NCI-H2107 treated with DMSO at 0.1 percent for 48 hours (cell line): ENCODE data around the gene RASGRP3.

Experiments
- DNase-seq: peaks from one replicate; lab custom pipeline; 2025; ENCODE audit not compliant: unreplicated experiment; lab: John Stamatoyannopoulos, UW

Gene RASGRP3

GRCh38 chr2:33518929-33519328 lies 42.5 kb downstream of the RASGRP3 start:
- no peak for DNase-seq

DNA sequence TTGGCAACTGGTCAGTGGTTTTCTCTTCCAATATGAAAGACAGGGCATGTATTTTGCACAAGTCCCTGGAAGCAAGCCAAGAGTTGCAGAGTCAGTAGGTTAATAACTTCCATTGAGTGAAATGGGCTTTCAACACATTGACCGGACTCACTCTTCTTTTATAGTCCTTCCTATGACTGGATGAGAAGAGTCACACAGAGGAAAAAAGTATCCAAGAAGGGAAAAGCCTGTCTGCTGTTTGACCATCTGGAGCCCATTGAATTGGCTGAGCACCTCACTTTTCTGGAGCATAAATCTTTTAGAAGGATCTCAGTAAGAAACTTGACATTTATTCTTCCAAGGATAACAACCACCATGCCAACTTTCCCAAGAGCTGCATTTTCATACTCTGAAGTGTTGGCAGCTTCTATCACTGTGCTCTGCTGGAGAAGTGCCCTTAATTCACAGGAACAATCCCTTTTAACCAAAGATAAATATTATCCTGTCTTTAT lies 45.4 kb downstream of the RASGRP3 start:
- DNase-seq: no peak

GRCh38 chr2:33522576-33522975 lies 46.1 kb downstream of the RASGRP3 start:
- no peak for DNase-seq

- DNase-seq: no peak
Observed at GRCh38 chr2:33525666-33526065, 49.2 kb downstream of the RASGRP3 start.

- DNase-seq: no peak
Observed at GRCh38 chr2:33526132-33526531, 49.7 kb downstream of the RASGRP3 start.

GRCh38 chr2:33526921-33527320 lies 50.5 kb downstream of the RASGRP3 start:
- DNase-seq: no peak

DNA sequence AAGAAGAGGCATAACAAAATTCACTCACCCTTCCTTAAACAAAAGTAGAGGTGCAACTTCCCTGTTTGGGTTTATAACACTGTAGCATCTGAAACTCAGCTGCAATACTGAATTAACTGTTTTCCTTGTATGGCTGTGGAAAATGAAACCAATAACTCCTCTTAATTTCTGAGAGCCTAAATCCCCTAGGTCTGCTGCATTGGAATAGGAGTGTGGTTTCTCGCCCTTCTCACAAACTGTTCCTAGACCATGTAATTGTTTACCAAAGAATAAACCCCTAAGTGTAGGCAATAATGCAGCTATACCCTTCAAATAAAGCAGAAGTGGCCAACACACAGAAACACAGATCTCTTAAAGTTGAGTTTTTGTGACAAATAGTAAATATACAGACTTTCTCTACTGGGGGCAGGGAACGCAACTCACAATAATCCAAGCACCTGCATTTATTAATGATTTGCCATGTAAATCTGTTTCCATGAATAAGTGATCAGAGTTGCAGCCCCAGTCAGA lies 52.0 kb downstream of the RASGRP3 start:
- no peak for DNase-seq

GRCh38 chr2:33529771-33530481 lies 53.5 kb downstream of the RASGRP3 start:
- DNase-seq: no peak

DNA sequence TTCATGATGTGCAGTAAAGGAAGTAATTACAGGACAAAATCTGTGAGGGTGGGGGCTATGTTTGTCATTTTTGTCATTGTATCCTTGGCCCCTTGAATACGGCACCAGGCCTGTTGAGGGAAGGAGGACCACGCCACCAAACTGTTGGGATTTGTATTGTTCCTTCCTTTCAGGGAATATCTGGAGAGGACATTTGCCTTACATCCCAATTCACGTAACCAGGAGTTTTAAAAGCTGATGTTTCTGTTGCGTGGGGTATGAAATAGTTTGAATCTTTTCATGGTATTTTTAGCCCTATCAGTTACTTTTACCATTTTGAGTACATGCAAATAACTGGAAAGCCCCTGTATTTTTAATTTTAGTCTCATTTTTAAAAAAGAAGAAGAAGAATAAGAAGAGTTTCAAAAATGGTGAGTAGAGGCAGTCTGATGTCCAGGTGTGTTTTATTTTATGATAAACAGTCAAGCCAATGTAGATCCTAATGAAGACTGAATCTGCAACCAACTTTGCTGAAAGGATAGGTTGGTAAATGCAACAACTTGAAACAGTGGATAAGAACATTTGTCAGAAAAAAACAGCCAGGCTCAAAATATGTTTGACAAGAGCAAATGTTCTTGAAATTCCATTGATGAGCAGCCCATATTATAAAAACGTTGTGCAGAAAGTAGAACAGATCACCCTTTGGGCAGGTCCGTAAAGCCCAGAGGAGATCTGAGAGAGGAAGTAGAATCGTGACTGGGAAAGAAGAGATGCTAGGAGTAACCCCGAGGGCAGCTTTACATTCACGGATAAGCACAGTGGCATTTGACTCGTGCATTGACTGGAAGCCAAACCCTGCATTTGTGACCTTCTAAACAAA lies 54.5 kb downstream of the RASGRP3 start:
- no peak for DNase-seq

DNA sequence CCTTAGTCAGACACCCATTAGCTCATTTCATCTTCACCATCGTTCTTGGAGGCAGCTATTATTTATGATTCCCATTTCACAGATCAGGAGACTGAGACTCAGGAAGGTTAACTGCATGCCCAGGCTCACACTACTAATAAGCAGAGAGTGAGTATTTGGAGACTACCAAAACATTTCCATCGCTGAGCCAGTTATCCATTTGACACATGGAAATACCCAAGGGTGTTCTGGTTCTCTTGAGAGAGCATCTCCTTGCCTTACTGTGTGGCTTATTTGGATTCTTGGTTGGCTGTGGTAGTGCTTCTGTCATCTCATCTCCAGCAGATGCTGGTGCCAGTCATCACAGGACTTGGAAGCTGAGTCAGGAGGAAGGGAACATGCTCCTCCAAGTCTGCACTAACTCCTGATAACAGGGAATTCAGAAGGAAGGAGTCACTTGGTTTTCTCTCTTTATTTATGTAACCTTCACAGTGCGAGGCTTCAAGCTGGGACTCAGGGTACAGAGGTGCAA lies 55.2 kb downstream of the RASGRP3 start:
- no peak for DNase-seq

DNA sequence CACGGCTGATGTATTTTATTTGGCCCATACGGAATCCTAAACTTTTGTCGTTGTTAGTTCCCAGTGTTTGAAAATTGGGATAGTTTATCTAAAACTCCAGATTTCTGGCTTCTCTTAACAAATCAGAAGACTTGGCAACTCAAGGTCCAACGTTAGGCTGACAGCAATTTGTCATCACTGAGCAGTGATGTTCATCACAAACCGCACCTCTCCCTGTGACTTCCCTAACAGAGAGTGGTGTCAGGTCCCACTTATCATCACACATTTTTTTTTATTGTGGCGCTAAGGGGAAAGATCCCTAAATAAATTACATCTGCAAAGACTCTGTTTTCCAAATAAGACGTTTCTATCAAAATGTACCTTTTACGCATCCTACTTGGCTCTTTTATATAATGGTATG lies 55.7 kb downstream of the RASGRP3 start:
- no peak for DNase-seq

DNA sequence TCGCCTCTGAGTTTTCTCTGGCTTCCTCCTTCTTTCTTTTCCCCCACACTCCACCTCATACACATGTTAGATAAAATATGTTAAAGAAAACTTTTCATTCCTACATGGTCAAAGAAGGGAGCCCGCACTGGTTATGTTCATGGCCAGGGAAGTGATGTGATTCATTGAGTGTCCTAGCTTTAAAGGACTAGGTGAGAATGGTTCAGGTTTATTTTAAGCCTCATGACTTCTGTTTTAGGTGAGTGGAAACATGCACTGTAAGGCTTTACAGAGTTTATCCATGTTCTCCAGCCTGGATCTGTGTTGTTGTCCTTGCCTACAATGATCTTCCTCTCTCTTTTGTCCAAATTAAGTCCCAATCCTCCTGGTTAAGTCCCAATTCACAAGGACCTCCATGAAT lies 56.5 kb downstream of the RASGRP3 start:
- no peak for DNase-seq

DNA sequence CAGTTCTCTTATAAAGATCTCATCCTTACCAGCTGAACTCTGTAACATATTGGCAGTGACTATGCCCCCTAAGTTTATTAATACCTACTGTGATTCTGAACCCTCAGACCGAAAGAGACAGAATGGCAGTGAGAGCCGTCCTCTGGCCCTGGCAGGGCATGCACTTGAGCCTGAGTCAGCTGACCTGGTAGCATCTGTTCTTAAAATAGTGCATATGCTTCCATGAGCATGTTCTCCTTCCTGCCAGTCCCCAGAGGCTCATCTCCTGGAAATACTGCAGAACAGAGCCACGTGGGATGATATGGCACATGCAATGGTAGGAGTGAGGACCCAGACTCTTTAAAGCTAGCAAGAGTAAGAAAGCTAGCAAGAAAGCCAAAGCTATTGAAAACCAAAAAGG lies 59.0 kb downstream of the RASGRP3 start:
- DNase-seq: no peak

GRCh38 chr2:33541243-33541642 lies 64.8 kb downstream of the RASGRP3 start:
- DNase-seq: no peak

DNA sequence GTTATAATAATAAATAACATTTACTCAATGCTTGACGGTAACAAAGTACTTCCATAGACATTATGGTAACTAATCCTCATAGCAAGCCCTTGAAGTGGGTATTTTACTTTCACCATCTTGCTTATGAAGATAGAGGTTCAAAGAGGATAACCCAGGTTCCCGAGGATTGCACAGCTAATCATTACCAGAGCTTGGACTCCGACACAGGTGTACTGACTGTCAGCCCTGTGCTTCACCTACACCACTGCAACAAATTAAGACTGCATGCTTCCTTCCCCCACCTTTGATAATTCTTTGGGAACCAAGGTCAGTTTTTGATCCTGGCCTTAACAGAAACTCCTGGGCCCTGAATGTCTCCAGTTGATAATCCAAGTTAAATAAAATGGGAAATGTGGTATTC lies 73.8 kb downstream of the RASGRP3 start:
- DNase-seq: no peak

- no peak for DNase-seq
Observed at GRCh38 chr2:33552758-33553461, 76.5 kb downstream of the RASGRP3 start.

GRCh38 chr2:33555681-33556080 lies 79.2 kb downstream of the RASGRP3 start:
- no peak for DNase-seq

- DNase-seq: no peak
Observed at GRCh38 chr2:33559328-33559727, 82.9 kb downstream of the RASGRP3 start.

GRCh38 chr2:33560017-33560416 lies 83.6 kb downstream of the RASGRP3 start:
- DNase-seq: no peak

GRCh38 chr2:33561872-33562271 lies 85.4 kb downstream of the RASGRP3 start:
- no peak for DNase-seq

- no peak for DNase-seq
Observed at GRCh38 chr2:33570681-33571080, 94.2 kb downstream of the RASGRP3 start.
